Measurements from ENCODE around the gene LONP1.

DNA sequence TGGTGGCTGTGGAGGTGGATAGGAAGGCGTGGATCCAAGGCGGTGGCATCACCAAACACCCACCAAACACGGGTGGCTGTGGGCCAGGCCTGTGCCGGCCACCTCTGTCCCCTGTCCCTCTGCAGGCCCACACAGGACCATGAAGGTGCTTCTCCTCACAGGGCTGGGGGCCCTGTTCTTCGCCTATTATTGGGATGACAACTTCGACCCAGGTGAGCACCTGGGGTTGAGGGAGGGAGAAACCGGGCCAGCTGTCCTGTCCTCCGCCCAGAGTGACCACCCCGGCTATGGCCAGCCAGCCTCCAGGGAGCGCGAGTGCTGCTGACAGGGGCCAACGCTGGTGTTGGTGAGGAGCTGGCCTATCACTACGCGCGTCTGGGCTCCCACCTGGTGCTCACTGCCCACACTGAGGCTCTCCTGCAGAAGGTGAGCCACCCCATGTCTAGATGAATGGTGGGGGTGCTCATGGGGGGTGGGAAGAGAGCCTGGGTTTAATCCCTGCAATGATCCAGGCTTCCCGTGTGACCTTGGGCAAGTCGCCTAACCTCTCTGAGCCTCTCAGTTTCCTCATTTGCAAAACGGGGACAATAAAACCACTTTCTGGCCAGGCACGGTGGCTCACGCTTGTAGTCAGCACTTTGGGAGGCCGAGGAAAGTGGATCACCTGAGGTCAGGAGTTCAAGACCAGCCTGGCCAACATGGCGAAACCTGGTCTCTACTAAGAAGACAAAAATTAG lies 35.1 kb downstream of the LONP1 start:
- TF ChIP-seq CHD2 (IDR thresholded peaks at IDR 0.05; ENCODE audit: low read length, partially characterized antibody) (no peak), ZBTB33 (IDR thresholded peaks at IDR 0.05; ENCODE audit: borderline replicate concordance, low read depth) (no peak)
